Testis (tissue), 2 donors: ENCODE results near the gene POLR2F.

Experiments
- POLR2A ChIP-seq: fragments of 450-650 bp; IDR thresholded peaks from one replicate; pipeline ENCODE4 v1.6.1; 2017; ENCODE audit warnings: antibody characterized with exemption, mild to moderate bottlenecking, moderate library complexity
- TF ChIP-seq, protein P1 (sequence below), 3 experiments: fragments of 450-650 bp in 2 of 3; fragments of 200-600 bp in 1 of 3; sonication (generic) in 1 of 3; IDR thresholded peaks; one replicate each; pipeline ENCODE4 v1.5.1; 2016 to 2019; ENCODE audit warnings: antibody characterized with exemption in 3 of 3, mild to moderate bottlenecking in 2 of 3, moderate library complexity in 1 of 3

DNA sequence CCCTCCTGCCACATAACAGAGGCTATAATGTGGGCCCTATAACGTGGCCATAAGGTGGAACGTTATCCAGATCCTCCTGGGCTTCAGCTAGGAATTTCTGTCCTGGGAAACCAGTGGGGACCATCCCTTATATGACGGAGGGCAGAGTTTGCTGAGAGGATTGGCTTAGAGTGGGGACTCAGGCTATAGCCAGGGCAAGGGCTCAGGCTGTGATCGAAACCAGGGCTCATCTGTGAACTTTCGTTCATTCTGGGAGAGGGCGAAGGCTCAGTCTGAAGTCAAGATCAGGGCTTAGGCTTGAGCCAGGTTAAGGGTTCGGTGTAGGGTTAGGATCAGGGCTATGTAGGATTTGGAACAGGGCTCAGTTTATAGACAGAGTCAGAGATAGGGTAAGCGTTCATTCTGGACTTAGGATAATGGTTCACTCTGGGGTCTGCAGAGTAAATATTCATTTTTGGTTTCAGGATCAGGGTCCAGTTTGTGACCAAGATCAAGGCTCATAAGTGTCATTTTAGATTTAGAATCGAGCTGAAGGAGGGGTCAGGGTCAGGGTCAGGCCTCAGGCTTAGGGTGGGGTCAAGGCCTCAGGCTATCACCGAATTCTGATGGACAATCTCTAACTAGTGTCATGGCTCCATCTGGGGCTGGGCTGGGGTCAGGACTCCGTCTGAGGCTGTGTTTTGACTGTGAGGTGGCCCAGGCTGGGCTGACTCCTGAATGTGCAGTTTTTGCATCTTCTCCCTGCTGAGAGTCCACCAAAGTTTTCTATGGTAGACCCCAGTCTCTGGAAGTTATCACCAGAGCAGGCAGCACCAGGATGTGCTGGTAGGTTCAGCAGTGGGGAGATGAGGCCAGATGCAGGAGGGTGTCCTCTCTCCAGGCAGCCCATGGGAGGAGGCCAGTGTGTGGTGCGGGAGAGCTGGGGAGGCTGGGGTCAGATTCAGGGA is 64.7 kb downstream of the POLR2F start:
- no peak for TF ChIP-seq POLR2A
- TF ChIP-seq, protein P1, sequence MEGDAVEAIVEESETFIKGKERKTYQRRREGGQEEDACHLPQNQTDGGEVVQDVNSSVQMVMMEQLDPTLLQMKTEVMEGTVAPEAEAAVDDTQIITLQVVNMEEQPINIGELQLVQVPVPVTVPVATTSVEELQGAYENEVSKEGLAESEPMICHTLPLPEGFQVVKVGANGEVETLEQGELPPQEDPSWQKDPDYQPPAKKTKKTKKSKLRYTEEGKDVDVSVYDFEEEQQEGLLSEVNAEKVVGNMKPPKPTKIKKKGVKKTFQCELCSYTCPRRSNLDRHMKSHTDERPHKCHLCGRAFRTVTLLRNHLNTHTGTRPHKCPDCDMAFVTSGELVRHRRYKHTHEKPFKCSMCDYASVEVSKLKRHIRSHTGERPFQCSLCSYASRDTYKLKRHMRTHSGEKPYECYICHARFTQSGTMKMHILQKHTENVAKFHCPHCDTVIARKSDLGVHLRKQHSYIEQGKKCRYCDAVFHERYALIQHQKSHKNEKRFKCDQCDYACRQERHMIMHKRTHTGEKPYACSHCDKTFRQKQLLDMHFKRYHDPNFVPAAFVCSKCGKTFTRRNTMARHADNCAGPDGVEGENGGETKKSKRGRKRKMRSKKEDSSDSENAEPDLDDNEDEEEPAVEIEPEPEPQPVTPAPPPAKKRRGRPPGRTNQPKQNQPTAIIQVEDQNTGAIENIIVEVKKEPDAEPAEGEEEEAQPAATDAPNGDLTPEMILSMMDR (IDR thresholded peaks at IDR 0.05) = no peak
